ENCODE measurements around the gene COPZ1. TPM values are rescaled to one million over a fixed set of nuclear protein-coding genes. Genes with fewer than 3 reads are reported as not detected.
A peak's percentile ranks its signal among the peaks of the same experiment; 100 is the strongest.

Gene COPZ1
- total and polyA plus RNA-seq, 9 of the 15 experiments (the other 6 are each of a cell fraction or from before 2014, with no cell fraction given), result 137 to 487 (median 233) TPM

DNA sequence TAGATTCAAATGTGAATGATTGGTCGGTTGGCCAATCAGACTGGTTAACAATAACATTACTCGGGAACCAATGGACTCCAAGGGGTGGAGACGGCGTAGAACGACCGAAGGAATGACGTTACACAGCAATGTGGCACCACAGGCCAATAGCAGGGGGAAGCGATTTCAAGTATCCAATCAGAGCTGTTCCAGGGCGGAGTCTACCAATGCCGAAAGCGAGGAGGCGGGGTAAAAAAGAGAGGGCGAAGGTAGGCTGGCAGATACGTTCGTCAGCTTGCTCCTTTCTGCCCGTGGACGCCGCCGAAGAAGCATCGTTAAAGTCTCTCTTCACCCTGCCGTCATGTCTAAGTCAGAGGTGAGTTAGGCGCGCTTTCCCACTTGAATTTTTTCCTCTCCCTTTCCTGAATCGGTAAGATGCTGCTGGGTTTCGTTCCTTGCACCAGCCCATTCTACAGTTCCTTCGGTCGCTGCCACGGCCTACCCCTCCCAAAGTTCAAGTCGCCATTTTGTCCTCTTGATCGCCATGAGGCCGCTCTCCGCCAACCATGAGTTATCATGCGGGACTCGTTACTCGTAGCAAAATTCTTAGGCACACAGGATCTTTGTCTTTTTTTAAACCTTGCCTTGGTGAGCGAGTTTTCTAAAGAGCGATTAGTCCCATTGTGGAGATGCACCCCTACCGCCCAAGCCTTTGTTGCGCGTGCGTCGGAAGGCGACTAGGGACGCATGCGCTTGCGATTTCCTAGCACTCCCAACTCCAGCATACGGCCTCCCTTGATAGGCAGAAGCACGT lies 44.3 kb upstream of the COPZ1 start, which contains the start of gene HNRNPA1 (continued):
- TF ChIP-seq, protein P1, sequence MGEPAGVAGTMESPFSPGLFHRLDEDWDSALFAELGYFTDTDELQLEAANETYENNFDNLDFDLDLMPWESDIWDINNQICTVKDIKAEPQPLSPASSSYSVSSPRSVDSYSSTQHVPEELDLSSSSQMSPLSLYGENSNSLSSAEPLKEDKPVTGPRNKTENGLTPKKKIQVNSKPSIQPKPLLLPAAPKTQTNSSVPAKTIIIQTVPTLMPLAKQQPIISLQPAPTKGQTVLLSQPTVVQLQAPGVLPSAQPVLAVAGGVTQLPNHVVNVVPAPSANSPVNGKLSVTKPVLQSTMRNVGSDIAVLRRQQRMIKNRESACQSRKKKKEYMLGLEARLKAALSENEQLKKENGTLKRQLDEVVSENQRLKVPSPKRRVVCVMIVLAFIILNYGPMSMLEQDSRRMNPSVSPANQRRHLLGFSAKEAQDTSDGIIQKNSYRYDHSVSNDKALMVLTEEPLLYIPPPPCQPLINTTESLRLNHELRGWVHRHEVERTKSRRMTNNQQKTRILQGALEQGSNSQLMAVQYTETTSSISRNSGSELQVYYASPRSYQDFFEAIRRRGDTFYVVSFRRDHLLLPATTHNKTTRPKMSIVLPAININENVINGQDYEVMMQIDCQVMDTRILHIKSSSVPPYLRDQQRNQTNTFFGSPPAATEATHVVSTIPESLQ (CRISPR knock-in tag; IDR thresholded peaks at IDR 0.05), result peak; percentile 82
- no peak for TF ChIP-seq FOXA1 (IDR thresholded peaks at IDR 0.05; ENCODE audit: borderline replicate concordance)
- TF ChIP-seq MAZ (CRISPR knock-in tag; conservative IDR thresholded peaks at IDR 0.05 in 1 of 2, IDR thresholded peaks at IDR 0.05 in 1 of 2), result peak; percentile 42 to 71; a peak in 3 of 4 replicates
- no peak for TF ChIP-seq ZNF324 (CRISPR knock-in tag; IDR thresholded peaks at IDR 0.05)
- no peak for TF ChIP-seq RBM15 (IDR thresholded peaks at IDR 0.05; ENCODE audit: insufficient read depth, low read length)
- TF ChIP-seq SIN3A (IDR thresholded peaks at IDR 0.05; ENCODE audit: borderline replicate concordance in 2 of 2, control insufficient read depth in 1 of 2, low read depth in 2 of 2, low read length in 2 of 2), result peak in 1 of 2 experiments; percentile 52; a peak in 1 of 4 replicates
- peak; percentile 81 for TF ChIP-seq POLR2G (IDR thresholded peaks at IDR 0.05; ENCODE audit: low read depth, low read length)
- TF ChIP-seq, protein P2, sequence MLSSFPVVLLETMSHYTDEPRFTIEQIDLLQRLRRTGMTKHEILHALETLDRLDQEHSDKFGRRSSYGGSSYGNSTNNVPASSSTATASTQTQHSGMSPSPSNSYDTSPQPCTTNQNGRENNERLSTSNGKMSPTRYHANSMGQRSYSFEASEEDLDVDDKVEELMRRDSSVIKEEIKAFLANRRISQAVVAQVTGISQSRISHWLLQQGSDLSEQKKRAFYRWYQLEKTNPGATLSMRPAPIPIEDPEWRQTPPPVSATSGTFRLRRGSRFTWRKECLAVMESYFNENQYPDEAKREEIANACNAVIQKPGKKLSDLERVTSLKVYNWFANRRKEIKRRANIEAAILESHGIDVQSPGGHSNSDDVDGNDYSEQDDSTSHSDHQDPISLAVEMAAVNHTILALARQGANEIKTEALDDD (IDR thresholded peaks at IDR 0.05), result peak; percentile 59
- TF ChIP-seq TFAM (CRISPR knock-in tag; conservative IDR thresholded peaks at IDR 0.05), result no peak
- no peak for TF ChIP-seq XRCC5 (IDR thresholded peaks at IDR 0.05; ENCODE audit: low read depth, low read length)
- TF ChIP-seq GABPB1 (CRISPR knock-in tag; IDR thresholded peaks at IDR 0.05), result peak; percentile 75
- TF ChIP-seq, protein P3, sequence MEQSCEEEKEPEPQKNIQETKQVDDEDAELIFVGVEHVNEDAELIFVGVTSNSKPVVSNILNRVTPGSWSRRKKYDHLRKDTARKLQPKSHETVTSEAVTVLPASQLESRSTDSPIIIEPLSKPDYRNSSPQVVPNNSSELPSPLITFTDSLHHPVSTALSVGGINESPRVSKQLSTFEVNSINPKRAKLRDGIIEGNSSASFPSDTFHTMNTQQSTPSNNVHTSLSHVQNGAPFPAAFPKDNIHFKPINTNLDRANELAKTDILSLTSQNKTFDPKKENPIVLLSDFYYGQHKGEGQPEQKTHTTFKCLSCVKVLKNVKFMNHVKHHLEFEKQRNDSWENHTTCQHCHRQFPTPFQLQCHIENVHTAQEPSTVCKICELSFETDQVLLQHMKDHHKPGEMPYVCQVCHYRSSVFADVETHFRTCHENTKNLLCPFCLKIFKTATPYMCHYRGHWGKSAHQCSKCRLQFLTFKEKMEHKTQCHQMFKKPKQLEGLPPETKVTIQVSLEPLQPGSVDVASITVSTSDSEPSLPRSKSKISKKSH (CRISPR knock-in tag; IDR thresholded peaks at IDR 0.05), result no peak
- peak in 1 of 2 experiments; percentile 4; a peak in 1 of 4 replicates for TF ChIP-seq FOXK2 (conservative IDR thresholded peaks at IDR 0.05 in 1 of 2, IDR thresholded peaks at IDR 0.05 in 1 of 2; ENCODE audit: low read depth in 2 of 2)
- 0 out of 2 replicates have a peak, but pooled peaks have one; percentile 49 for TF ChIP-seq MXI1 (IDR thresholded peaks at IDR 0.05; ENCODE audit: low read depth, low read length)
- TF ChIP-seq, protein P4, sequence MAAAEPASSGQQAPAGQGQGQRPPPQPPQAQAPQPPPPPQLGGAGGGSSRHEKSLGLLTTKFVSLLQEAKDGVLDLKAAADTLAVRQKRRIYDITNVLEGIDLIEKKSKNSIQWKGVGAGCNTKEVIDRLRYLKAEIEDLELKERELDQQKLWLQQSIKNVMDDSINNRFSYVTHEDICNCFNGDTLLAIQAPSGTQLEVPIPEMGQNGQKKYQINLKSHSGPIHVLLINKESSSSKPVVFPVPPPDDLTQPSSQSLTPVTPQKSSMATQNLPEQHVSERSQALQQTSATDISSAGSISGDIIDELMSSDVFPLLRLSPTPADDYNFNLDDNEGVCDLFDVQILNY (CRISPR knock-in tag; IDR thresholded peaks at IDR 0.05), result 0 out of 2 replicates have a peak, but pooled peaks have one; percentile 71
- TF ChIP-seq ZNF121 (CRISPR knock-in tag; conservative IDR thresholded peaks at IDR 0.05), result no peak
- TF ChIP-seq MCM3 (IDR thresholded peaks at IDR 0.05), result no peak
- TF ChIP-seq CBX2 (IDR thresholded peaks at IDR 0.05; ENCODE audit: insufficient read depth, low read length, poor library complexity, severe bottlenecking), result no peak
- peak; percentile 84; the same call in 1 of the 2 replicates for TF ChIP-seq KLF1 (tag; IDR thresholded peaks at IDR 0.05)
- peak; percentile 98 for TF ChIP-seq ASH1L (IDR thresholded peaks at IDR 0.05; ENCODE audit: borderline replicate concordance, low read depth, partially characterized antibody)
- no peak for TF ChIP-seq ZNF217 (CRISPR knock-in tag; IDR thresholded peaks at IDR 0.05)
